Hematopoietic multipotent progenitor cell treated with erythropoietin and hydrocortisone succinate and interleukin-3 and kit ligand, for 15 days (in vitro differentiated cells): ENCODE results near the gene SPSB3.
"Not testable (repeated sequence)": the region's sequence is repeated elsewhere in the genome, so short reads cannot be mapped to it uniquely, and the experiment has no call there.

ENCODE experiments used
- DNase-seq: peaks from one replicate; pipeline ENCODE4 v3.0.0-alpha.2; 2015; ENCODE audit warnings: low spot score

Gene SPSB3

GRCh38 chr16:1741553-1742165 lies 40.7 kb downstream of the SPSB3 start:
- DNase-seq = no peak

- DNase-seq = no peak
These were observed 41.4 kb downstream of the SPSB3 start for GRCh38 chr16:1740781-1741490.

GRCh38 chr16:1740234-1740633 lies 42.1 kb downstream of the SPSB3 start:
- DNase-seq = no peak

- no peak for DNase-seq
These were observed 47.6 kb downstream of the SPSB3 start for GRCh38 chr16:1734816-1735215.

- no peak for DNase-seq
These were observed 48.2 kb downstream of the SPSB3 start for GRCh38 chr16:1734123-1734522.

GRCh38 chr16:1732551-1732987 lies 49.8 kb downstream of the SPSB3 start:
- DNase-seq = not testable (repeated sequence)

- no peak for DNase-seq
These were observed 50.3 kb downstream of the SPSB3 start for GRCh38 chr16:1732071-1732470.

GRCh38 chr16:1731603-1732002 lies 50.8 kb downstream of the SPSB3 start:
- DNase-seq = no peak

GRCh38 chr16:1731073-1731472 lies 51.3 kb downstream of the SPSB3 start:
- no peak for DNase-seq

GRCh38 chr16:1729445-1729844 lies 52.9 kb downstream of the SPSB3 start:
- no peak for DNase-seq

- DNase-seq = no peak
These were observed 53.3 kb downstream of the SPSB3 start for GRCh38 chr16:1729026-1729425.

- no peak for DNase-seq
These were observed 54.4 kb downstream of the SPSB3 start for GRCh38 chr16:1727651-1728624.
